ENCODE measurements around the gene CXCL1. TPM values are rescaled to one million over a fixed set of nuclear protein-coding genes. Genes with fewer than 3 reads are reported as not detected.

The CXCL1 gene
- total and polyA plus RNA-seq, 2 experiments from 2014 or later = 9.6 to 28.8 TPM

- WGBS (ENCODE audit: low lambda C conversion rate, missing lambda C conversion rate) = 95% methylated on average over 1 of the region's 1 CpG
- H3K27ac ChIP-seq = no peak overlapping the region
These were observed 47.2 kb downstream of the CXCL1 start for GRCh38 chr4:73916172-73916925.

GRCh38 chr4:73917081-73917501 is 47.9 kb downstream of the CXCL1 start:
- no peak overlapping the region for H3K4me2 ChIP-seq
- H3K36me3 ChIP-seq (replicated peaks; ENCODE audit: insufficient read depth, low read depth) = no peaks in the 10 kb centered on the region
- no peaks in the 10 kb centered on the region for H4K20me1 ChIP-seq (ENCODE audit: insufficient read depth, poor library complexity, severe bottlenecking)
- TF ChIP-seq EZH2 (IDR thresholded peaks at IDR 0.05; ENCODE audit: borderline replicate concordance) (no peak), EZH2phosphoT487 (IDR thresholded peaks at IDR 0.05; ENCODE audit: low read depth, severe bottlenecking, unreplicated experiment) (no peak), CTCF (IDR thresholded peaks at IDR 0.05; ENCODE audit: poor library complexity) (no peak)
- H3K27me3 ChIP-seq = no peaks in the 10 kb centered on the region
- no peak overlapping the region for H3K27ac ChIP-seq
- no peaks in the 10 kb centered on the region for H3K9me2 ChIP-seq (replicated peaks; ENCODE audit: insufficient read depth)
- peak; percentile 25 for DNase-seq (ENCODE audit: low spot score)
- 66% methylated on average over 2 of the region's 2 CpGs for WGBS (ENCODE audit: low lambda C conversion rate, missing lambda C conversion rate)
- H3K4me3 ChIP-seq = no peak overlapping the region
- H3K79me2 ChIP-seq = no peaks in the 10 kb centered on the region
- no peaks in the 10 kb centered on the region for H3K4me1 ChIP-seq (ENCODE audit: insufficient read depth)
- no peak overlapping the region for H2AFZ ChIP-seq
- no peaks in the 10 kb centered on the region for H3K9me3 ChIP-seq (ENCODE audit: low read depth)

More at GRCh38 chr4:73916172-73916925, 47.2 kb downstream of the CXCL1 start:
- Histone ChIP-seq H3K4me2 (no peak overlapping the region), H3K9me3 (ENCODE audit: low read depth) (no peaks in the 10 kb centered on the region), H2AFZ (no peak overlapping the region), H3K4me3 (no peak overlapping the region), H3K9me2 (replicated peaks; ENCODE audit: insufficient read depth) (no peaks in the 10 kb centered on the region), H3K36me3 (replicated peaks; ENCODE audit: insufficient read depth, low read depth) (no peaks in the 10 kb centered on the region), H4K20me1 (ENCODE audit: insufficient read depth, poor library complexity, severe bottlenecking) (no peaks in the 10 kb centered on the region), H3K27me3 (no peaks in the 10 kb centered on the region), H3K4me1 (ENCODE audit: insufficient read depth) (no peaks in the 10 kb centered on the region), H3K79me2 (no peaks in the 10 kb centered on the region)
- no peak for TF ChIP-seq CTCF (IDR thresholded peaks at IDR 0.05; ENCODE audit: poor library complexity)
- TF ChIP-seq EZH2phosphoT487 (IDR thresholded peaks at IDR 0.05; ENCODE audit: low read depth, severe bottlenecking, unreplicated experiment) = no peak
- no peak for TF ChIP-seq EZH2 (IDR thresholded peaks at IDR 0.05; ENCODE audit: borderline replicate concordance)
- no peak for DNase-seq (ENCODE audit: low spot score)

- H3K4me2 ChIP-seq = no peak overlapping the region
- no peak overlapping the region for H2AFZ ChIP-seq
- DNase-seq (ENCODE audit: low spot score) = no peak
- no peak overlapping the region for H3K4me3 ChIP-seq
- no peaks in the 10 kb centered on the region for H3K79me2 ChIP-seq
- H3K36me3 ChIP-seq (replicated peaks; ENCODE audit: insufficient read depth, low read depth) = no peaks in the 10 kb centered on the region
- 47% methylated on average over 2 of the region's 2 CpGs for WGBS (ENCODE audit: low lambda C conversion rate, missing lambda C conversion rate)
- no peak overlapping the region for H3K27ac ChIP-seq
- H3K9me2 ChIP-seq (replicated peaks; ENCODE audit: insufficient read depth) = no peaks in the 10 kb centered on the region
- H3K4me1 ChIP-seq (ENCODE audit: insufficient read depth) = no peaks in the 10 kb centered on the region
- no peak for TF ChIP-seq EZH2 (IDR thresholded peaks at IDR 0.05; ENCODE audit: borderline replicate concordance)
- no peak for TF ChIP-seq CTCF (IDR thresholded peaks at IDR 0.05; ENCODE audit: poor library complexity)
- no peak for TF ChIP-seq EZH2phosphoT487 (IDR thresholded peaks at IDR 0.05; ENCODE audit: low read depth, severe bottlenecking, unreplicated experiment)
- no peaks in the 10 kb centered on the region for H3K27me3 ChIP-seq
- H4K20me1 ChIP-seq (ENCODE audit: insufficient read depth, poor library complexity, severe bottlenecking) = no peaks in the 10 kb centered on the region
- no peaks in the 10 kb centered on the region for H3K9me3 ChIP-seq (ENCODE audit: low read depth)
These were observed 48.9 kb downstream of the CXCL1 start for GRCh38 chr4:73918058-73918457.

Measured in hepatocyte (in vitro differentiated cells).